ENCODE results near the gene TMEM141.

DNA sequence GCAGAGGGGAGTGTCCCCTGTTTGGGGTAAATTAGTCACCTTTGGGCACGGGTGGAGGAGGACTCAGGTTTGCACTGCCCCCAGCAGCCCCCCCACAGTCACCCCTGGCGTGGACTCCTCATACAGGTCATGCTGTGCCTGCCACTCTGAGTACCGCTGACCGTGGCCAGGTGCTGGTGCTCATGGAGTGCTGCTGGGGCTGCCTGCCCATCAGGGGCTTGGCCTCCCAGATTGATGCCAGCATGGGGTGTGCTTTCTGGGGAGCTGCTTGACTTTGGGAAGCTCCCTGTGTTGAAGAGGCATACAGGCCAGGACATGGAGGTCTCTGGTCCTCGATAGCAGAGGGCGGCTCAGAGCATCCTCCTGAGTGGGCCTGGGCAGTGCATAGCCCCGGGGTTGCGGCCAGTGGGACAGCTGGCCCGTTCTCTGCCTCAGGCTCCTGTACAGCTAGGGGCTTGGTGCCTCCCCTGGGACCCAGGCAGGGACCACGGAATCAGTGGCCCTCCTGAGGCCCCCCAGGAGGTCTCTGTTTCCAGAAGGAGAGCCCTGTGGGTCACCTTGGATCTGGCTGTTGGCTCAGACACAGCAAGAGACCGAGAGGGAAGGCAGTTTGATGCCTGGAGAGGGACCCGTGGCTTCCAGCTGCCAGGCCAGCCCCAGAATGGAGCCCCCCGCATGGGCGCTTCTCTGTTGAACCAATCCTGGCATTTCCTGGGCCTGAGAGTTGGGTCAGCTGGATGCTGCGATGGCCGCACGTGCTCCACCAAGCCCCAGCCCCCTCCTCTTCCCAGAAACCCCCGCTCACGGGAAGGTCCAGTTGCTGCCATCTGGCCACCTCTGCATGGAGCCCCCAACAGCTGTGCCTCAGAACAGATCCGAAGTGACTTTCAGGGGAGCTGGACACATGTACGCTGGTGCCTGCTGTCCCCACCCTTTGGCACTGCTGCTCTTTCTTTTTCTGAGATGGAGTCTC lies 45.1 kb downstream of the TMEM141 start:
- no peak for TF ChIP-seq EZH2 (IDR thresholded peaks at IDR 0.05; ENCODE audit: borderline replicate concordance, low read length)
- TF ChIP-seq, protein P1, sequence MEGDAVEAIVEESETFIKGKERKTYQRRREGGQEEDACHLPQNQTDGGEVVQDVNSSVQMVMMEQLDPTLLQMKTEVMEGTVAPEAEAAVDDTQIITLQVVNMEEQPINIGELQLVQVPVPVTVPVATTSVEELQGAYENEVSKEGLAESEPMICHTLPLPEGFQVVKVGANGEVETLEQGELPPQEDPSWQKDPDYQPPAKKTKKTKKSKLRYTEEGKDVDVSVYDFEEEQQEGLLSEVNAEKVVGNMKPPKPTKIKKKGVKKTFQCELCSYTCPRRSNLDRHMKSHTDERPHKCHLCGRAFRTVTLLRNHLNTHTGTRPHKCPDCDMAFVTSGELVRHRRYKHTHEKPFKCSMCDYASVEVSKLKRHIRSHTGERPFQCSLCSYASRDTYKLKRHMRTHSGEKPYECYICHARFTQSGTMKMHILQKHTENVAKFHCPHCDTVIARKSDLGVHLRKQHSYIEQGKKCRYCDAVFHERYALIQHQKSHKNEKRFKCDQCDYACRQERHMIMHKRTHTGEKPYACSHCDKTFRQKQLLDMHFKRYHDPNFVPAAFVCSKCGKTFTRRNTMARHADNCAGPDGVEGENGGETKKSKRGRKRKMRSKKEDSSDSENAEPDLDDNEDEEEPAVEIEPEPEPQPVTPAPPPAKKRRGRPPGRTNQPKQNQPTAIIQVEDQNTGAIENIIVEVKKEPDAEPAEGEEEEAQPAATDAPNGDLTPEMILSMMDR (IDR thresholded peaks at IDR 0.05; ENCODE audit: low read length): no peak

Measured in OCI-LY1 (cell line).